Stimulated activated CD4-positive, alpha-beta T cell treated with anti-CD3 and anti-CD28 coated beads, Interleukin-15, amount 100 ng/mL, for 1 hour (primary cell): Measurements from ENCODE around the gene OR2T1.
"Not testable (repeated sequence)": the region's sequence is repeated elsewhere in the genome, so short reads cannot be mapped to it uniquely, and the experiment has no call there.

Experiments used
- DNase-seq, 2 donors: peaks; one replicate each; pipeline ENCODE4 v3.0.0-alpha.2; 2020; ENCODE audit warnings: low read depth in 1 of 2, low spot score in 1 of 2

OR2T1 gene

DNA sequence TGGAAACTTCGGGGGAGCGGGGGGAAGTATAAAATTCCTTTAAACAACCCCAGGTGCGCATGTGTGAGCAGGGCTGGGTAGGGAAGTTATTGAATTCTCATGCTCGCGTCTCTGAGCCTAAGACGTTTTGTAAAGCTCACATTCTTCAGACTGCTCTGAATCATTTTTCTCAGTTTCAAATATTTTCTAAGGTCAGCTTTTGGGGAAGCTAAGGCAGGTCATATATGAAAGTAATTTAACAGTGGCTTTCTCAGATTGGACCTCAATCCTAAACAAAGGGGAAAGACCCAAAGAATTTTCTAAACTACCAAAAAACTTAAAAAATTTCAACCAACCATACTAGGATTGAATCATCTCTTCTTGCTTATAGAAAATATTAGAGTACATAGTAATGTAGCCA lies 32.1 kb downstream of the OR2T1 start:
- not testable (repeated sequence) for DNase-seq

GRCh38 chr1:248436303-248436702 lies 33.5 kb downstream of the OR2T1 start:
- DNase-seq, result not testable (repeated sequence)

- not testable (repeated sequence) for DNase-seq
These were observed 35.8 kb downstream of the OR2T1 start for GRCh38 chr1:248438668-248439067.

GRCh38 chr1:248439283-248439682 lies 36.4 kb downstream of the OR2T1 start:
- DNase-seq, result not testable (repeated sequence)

DNA sequence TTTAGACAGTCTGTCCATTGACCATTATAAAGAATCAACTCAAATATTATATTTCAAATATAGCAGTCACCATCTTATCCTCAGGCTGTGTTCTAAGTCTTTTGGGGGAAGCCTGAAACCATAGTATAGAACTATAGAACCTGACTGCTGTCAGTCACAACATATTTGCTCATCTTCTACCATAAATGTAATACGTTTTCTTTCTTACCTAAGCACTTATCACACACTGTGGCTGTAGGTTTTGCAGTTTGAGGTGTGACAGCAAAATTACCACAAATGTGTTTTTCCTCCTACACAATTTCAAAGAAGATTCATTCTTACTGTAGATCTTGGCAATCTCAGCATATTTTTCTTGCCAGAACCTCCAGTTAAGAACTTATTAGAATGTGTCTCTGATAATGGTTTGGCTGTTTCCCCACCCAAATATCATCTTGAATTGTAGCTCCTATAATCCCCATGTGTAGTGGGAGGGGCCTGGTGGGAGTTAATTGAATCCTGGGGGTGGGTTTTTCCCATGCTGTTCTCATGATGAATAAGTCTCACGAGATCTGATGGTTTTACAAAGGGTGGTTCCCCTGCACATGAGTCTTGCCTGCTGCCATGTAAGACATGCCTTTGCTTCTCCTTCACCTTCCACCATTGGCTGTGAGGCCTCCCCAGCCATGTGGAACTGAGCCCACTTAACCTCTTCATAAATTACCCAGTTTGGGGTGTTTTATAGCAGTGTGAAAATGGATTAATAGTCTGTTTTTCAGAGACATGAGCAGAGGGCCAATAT lies 39.8 kb downstream of the OR2T1 start:
- DNase-seq, result not testable (repeated sequence)

DNA sequence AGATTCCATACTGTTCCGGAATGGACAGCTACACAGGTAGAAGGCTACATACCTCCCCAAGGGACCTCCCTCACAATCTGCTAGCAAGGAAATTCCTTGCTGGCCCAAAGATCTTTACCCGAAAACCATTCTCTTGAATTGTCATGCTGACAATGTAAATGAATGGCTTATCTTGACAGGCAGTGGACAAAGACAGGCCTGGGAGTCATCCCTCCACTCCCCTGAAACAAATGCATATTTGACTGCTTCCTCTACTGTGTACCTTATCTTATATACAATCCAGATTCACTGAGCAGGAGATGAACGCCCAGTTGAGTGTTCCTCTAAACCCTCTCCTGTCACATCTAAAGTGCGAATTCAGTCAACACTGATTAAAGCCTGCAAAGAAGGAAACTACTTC lies 41.8 kb downstream of the OR2T1 start:
- DNase-seq, result not testable (repeated sequence)

DNA sequence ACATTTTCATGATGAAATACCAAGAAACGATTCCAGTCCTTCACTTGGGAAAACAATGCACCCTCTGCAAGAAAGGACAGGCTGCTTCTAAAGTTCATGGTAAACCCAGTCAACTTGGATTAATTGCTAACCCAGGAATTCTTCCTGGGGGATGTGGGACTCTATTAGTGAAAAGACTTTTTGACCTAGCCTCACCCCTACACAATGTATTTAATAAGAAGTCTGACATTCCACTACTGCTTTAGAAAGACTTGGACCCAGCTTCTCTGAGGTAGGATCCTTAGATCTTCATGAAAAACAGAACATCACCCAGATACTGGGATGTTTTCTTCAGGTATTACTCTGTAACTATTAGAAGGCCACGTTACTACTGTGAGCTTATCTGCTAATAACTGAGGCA lies 42.6 kb downstream of the OR2T1 start, which contains the start of gene OR2T2:
Gene OR2T2 (plus strand): TSS at position 239 of the 400 bp plus-strand sequence. CDS start 7,161 bp downstream, outside the sequence.
- DNase-seq, result not testable (repeated sequence)

DNA sequence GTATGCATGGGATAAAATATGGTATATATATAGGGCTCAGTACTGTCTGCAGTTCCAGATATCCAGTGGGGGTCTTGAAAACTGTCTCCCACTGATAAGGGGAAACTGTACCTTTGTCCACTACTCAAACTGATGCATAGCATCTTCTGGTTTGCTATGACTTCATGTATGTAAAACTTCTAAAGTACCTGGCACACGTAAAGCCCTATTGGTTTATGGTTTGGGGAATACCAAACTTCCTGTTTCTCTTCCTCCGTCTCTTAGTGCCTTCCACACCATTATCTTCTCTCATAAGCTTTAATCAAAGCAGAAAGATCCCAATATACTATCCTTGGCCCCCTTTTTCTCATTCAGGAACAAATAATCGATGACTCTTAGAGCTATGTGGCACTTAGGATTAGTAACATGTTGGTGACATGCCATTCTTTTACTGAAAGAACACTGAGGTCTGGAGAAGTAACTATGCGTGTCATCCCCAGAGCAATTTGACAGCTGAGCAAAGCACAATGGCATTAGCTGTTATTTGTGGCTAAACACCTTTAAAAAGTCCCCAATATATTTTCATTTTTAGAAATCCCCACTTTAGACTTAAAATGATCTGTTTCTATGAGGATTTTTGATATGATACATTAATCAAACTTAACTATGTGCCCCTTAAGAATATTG lies 45.7 kb downstream of the OR2T1 start:
- DNase-seq, result not testable (repeated sequence)

- DNase-seq, result not testable (repeated sequence)
These were observed 47.1 kb downstream of the OR2T1 start for GRCh38 chr1:248449821-248450465.

- DNase-seq, result not testable (repeated sequence)
These were observed 47.8 kb downstream of the OR2T1 start for GRCh38 chr1:248450466-248451145.

DNA sequence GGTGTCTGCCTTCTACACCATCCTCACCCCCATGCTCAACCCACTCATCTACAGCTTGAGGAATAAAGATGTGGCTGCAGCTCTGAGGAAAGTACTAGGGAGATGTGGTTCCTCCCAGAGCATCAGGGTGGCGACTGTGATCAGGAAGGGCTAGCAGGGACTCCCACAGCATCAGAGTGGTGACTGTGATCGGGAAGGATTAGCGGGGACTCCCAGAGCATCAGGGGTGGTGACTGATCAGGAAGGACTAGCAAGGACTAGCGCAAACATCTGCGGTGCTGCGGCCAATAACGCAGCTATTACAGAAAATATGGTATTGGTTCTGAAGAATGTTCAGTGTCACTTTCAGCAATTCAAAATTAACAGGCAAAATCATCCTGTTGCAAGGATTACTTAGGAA lies 50.8 kb downstream of the OR2T1 start:
- not testable (repeated sequence) for DNase-seq

GRCh38 chr1:248455045-248455444 lies 52.2 kb downstream of the OR2T1 start:
- DNase-seq, result not testable (repeated sequence)

- DNase-seq, result not testable (repeated sequence)
These were observed 53.8 kb downstream of the OR2T1 start for GRCh38 chr1:248456635-248457034.
